Measurements from ENCODE around the gene CCNF.

CCNF gene

DNA sequence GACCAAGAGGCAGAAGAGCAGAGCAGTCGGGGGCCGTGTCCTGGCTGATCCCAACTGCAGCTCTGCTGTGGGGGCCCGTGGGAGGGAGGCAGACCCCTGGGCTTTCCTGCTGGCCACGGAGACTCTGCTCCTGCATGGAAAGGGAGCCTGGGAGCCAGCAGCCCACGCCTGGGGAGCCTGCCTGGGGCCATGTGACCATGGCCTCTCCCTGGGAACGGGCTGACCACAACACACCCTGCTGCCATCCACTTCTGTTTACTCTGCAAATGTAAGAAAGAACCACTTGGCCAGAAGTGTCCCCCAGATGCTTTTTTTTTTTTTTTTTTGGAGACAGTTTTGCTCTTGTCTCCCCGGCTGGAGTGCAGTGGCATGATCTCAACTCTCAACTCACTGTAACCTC lies 28.7 kb downstream of the CCNF start:
- DNase-seq = no peak

DNA sequence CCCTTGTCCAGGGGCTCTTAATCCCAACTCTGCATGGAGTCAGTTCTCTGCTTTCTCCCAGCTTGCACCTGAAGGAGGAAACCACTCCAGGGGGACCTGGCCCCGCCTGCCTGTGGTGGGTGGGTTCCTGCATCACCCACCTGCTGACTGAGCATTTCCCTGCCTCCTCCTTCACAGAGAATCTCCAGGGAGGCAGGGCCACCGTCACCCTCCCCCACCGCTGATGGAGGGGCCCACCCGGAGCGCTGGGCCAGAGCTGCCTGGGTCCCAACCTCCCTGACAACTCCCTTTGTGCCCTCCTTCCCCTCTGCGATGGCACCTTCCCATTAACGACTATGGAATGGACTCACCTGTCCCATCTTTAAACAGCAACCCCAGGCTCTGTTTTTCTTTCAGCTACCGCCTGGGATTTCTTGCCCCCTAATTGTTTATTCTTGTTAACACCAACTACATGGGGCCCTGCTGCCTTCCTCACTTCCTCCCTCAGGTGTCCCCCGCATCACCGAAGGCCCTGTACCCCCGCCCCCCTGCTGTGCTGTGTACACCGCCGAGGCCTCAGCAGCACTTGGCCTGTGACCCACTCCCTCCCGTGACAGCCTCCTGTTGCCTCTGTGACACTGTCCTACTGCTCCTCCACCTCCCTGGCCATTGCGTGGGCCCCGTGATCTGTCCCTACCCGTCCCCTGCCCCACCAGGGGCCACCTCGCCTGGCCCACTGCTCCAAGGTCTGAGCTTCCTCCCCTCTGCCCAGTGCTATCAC lies 29.8 kb downstream of the CCNF start:
- no peak for DNase-seq

DNA sequence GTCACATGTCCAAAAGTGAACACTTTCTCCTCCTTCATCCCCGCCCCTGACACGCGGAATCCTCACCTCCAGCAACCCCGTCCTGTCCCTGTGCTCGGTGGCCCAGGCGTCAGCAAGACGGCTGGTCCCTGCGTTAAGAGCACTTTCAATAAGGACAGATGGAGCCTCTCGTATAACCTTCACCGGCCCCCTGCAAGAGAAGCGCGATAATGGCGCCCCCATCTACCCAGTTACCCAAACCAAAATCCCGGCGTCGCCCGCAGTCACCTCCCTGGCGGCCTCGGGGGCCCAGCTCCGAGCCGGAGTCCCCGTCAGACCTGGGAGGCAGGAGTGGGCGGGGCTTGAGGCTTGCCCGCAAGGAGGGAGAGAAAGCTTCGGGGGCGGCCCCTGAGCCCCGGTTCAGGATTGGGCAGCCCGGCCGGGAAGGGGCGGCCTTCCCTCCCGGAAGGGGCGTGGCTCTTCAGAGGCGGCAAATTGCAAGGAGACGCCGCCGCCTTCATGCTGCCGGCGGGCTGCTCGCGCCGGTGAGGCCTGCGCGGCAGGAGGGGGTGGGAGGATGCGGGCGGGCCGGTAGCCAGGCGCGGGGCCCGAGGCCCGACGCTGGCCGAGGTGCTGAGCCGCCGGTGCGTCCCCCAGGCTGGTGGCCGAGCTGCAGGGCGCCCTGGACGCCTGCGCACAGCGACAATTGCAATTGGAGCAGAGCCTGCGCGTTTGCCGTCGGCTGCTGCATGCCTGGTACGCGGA lies 30.6 kb downstream of the CCNF start, which contains the start of gene TEDC2:
Gene TEDC2, plus strand, starts transcription at position 463 of the 744 bp plus-strand sequence. Its CDS starts 36 bp downstream, at position 499.
- DNase-seq = peak; percentile 88 to 89

DNA sequence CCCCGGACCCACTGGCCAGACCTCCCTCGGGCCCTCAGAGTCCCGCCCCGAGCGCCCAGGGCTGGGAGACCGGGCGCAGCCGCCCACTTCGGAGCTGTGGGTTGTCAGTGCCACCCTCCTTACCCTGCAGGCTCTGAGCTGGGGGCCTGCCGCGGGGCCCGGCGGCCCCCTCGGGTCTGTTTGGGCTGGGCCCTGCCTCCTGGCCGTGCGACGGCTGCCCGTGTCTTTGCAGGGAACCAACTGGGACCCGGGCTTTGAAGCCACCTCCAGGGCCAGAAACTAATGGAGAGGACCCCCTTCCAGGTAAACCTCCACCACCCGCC lies 31.1 kb downstream of the CCNF start:
- DNase-seq = no peak

DNA sequence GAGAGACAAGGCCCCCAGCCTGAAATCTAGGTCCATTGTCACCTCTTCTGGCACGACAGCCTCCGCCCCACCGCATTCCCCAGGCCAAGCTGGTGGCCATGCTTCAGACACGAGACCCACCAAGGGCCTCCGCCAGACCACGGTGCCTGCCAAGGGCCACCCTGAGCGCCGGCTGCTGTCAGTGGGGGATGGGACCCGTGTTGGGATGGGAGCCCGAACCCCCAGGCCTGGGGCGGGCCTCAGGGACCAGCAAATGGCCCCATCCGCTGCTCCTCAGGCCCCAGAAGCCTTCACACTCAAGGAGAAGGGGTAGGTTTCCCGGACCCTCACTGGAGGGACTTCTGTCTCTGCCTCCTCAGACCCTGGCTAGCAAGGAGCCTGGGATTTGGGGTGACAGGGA lies 31.7 kb downstream of the CCNF start:
- no peak for DNase-seq

DNA sequence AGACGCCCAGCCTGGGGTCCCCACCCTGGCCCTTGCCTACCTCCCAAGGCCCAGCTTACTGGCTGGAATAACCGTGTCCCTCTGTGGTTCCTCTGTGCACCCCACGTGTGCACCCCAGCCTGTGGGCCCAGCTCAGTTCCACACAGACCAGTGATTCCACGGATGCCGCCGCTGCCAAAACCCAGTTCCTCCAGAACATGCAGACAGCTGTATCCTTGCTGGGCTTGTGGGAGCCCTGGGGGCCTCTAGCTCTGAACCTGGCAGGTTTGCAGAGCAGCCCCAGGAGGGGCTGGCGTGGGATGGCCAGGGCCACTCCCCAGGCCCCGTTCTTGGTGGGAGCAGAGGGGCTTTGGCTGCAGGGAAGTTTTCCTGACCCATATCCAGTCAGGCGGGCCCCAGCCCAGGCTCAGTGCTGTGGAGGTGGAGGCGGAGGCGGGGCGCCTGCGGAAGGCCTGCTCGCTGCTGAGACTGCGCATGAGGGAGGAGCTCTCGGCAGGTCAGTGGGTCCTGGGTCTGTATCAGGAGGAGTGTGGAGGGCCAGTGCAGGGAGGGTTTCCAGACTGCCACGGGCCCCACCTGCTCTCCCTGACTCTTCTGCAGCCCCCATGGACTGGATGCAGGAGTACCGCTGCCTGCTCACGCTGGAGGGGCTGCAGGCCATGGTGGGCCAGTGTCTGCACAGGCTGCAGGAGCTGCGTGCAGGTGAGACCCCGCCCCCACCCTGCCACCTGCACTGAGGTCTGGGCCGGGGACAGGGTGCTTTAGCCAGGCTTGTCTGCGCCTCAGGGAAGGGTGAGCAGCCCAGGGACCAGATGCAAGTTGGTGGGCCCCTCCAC lies 33.0 kb downstream of the CCNF start:
- no peak for DNase-seq

DNA sequence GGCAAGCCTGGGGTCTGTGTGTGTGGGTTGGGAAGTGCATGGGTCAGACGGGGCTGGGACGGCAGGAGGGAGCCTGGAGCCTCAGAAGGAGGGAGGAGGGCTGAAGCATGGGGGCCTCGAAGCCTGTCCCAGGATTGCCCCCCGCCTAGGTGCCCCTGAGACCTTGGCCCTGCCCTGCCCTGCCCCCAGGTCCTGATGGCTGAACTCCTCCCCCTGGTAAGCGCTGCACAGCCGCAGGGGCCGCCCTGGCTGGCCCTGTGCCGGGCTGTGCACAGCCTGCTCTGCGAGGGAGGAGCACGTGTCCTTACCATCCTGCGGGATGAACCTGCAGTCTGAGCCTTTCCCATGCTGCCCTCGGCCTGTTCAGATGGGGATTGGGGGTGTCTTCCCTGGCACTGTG lies 35.1 kb downstream of the CCNF start:
- no peak for DNase-seq

DNA sequence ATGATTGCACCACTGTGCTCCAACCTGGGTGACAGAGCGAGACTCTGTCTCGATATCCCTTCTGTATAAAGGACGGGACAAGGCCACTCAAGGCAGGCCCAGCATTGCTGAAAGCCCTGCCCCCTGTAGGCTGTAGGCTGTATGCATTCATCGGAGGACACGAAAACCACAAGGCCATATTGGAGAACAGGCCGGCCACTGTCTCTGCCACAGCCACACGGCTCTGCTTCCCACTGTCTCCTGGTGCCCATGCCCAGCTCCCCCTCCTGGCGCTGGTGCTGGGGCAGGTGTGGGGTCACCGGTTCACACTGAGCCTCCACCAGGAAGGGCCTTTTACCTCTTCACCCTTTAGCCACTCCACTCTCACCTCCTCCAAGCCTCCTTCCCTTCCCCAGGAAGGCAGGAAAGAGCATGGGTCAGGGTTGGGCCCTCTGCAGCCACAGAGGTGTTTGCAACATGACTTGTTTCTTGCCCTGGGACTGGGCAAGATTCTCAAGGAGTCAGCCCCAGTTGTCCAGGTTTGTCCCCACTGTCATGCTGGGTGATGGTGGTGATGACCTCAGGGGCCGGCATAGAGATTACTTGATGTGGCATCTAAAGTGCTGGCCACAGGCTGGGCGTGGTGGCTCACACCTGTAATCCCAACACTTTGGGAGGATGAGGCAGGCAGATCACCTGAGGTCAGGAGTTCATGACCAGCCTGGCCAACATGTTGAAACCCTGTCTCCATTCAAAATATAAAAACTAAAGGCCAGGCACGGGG lies 36.6 kb downstream of the CCNF start:
- DNase-seq = no peak

DNA sequence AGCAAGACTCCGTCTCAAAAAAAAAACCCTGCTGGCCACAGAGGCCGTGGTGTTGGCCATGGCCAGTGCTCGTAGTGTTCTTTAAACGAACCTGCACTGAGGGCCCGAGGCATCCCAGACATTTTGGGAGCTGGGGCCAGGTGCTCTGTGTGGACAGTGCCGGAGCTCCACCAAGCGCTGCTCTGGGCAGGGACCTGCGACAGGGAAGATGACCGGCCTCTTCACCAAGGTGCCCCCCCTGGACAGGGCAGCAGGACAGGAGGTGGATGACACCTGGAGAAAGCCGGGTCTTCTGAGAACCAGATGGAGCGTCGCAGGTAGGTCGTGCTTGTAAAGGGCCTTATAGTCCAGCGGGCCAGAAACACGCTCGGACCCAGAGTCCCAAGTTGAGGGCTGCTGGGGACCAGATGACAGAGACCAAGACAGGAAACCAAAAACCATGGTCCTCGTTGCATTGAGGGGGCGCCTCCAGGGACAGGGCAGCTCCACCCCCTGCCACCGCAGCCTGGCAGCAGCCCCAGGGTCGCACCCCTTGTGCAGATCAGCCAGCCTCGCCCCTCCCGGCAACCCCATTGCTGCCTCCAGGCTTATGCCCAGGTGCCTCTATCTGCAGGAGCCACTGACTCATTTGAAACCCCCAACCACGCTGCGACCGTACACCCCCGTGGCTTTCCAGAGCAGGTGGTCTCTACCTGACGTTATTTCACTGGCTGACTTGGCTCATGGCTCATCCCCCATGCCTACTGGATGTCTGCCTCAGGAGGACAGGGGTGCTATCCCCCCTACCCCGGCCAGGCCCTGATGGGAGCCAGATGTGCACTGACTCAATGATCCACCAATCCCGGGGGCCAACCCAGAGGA lies 37.6 kb downstream of the CCNF start:
- DNase-seq = no peak

DNA sequence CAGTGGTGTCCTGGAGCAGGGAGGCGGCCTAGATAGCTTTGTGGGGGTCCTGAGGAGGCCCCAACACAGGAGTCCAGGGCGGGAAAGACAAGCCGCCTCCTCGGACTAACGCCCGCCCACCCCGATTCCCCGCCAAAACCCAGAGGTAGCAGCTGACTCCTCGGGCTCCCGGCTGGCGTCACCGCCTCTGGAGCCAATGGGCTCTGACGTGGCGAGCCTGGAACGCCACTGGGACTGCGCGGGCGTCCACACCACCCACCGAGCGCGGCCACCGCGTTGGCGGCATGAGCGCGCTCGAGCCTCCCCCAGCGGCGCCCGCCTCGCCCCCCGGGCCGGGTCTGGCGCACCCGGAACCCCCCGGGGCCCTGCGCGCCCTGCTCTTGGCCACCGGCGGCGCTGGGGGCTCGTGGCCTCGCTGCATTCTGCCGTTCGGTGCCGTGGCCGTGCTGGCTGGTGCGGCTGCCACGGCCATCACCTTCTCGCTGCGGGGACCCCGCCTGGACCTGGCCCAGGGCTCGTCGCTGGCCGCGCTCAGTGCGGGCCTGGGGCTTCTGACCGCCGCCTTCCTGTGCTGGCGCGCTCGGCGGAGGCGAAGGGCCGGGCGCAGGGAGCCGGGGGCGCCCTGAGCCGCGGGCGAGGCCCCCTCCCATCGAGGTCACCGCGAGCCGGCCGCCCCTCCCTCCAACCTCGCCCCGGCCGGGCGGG lies 38.4 kb downstream of the CCNF start:
- peak in 1 of 2 experiments; percentile 11 for DNase-seq

DNA sequence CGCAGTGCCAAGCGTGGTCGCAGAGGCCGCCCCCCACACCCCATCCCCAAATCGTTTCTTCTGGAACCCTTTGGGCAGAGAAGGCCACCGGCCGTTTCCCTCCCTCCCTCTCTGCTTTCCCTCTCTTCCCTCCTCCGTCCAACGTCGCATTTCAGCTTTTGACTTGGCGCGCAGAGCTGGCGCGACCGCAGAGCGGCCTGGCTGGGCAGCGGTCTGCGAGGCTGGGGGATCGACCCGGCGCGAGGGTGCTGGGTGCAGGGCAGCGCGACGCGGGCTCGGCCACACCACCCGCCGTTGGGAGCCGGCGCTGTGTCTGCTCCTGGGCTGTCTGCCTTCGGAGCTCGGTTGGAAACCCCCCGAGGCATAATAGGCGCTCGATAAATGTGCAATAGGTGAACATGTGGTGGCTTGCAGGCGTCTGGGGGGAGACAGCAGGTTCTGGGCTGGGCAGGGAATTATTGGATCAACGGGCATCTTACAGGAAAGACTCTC lies 39.0 kb downstream of the CCNF start:
- no peak for DNase-seq

DNA sequence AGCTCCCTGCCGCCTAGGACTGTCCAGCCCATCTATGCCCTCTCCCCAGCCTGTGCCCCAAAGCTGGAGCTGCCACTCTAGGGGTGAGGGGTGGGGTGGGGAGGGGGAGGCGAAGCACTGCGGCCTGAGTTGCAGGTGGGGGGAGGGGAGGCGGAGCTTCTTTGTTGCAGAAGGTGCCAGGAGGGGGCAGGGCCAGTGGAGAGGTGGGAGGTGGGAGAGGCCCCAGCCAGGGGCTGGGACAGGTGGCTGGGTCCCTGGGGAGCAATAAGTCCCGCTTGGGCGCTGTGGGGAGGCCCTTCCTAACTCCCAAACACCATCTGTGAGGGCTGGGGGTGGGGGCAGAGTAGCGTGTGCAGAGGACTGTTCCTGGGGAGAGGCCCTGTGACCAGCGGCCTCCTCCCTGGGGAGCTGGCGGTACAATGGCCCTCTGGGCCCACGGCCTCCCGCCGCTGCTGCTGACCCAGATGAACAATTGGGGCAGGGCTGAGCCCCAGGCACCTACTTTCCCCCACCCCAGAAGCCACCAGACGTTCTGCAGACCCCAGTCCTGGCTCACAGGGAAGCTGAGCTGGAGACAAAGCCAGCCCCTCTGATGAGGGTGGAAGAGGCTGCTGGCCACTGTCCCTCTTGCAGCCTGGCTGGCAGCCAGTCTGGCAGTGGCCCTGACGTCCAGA lies 39.6 kb downstream of the CCNF start:
- no peak for DNase-seq

DNA sequence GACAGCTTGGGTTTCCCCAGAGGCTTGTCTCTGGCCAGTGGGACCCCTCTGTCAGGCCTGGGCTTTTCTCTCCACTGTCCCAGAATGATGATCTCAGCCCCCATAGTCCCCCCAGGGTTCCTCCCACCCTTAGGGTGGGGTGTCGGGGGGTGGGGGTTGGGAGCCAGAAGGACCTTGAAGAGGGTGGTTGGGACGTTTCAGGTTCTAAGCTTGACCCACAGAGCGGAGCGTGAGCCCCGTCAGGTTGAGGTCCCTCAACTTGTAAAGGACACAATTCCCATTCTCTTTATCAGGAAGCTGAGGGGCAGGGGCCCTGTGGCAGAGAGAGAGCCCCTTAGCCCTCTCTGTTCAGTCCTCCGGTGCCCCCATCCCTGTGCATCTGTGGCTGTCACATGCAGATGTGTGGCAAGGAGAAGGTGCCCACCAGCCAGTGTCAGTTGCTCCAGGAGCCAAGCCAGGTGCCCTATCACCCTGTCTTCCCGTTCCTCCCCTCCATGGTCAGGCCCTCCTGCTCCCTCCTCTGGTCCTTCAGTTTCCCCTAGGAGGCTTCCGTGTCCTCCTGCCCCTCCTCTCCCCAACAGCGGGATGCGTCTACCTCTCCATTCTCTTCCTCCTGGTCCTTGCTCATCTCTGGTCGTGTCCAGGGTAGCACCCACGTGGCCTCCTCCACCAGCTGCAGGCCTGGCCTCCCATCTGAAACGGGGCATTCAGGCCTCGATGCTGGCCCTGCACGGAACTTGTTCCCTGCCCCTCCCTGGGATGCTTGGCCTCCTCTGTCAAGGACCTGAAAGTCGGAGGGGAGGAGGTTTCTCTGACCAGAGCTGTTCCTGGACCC lies 40.4 kb downstream of the CCNF start:
- DNase-seq = no peak

DNA sequence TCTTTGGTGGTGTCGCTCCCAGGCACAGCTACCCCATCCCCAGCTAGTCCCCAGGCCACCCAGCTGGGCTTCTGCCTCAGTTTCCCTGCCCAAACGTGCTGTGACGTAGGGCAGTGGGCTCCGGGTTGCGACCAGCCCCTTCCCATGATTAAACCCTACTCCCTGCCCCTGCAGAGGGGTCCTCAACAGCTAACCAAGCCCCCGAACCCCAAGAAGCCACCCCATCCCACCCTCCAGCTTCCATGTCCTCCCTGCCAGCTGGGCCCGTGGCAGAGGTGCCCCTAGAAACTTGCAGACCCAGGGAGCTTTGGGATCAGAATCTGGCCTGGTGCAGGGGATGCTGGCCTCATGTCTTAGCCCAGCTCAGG lies 41.0 kb downstream of the CCNF start:
- no peak for DNase-seq

DNA sequence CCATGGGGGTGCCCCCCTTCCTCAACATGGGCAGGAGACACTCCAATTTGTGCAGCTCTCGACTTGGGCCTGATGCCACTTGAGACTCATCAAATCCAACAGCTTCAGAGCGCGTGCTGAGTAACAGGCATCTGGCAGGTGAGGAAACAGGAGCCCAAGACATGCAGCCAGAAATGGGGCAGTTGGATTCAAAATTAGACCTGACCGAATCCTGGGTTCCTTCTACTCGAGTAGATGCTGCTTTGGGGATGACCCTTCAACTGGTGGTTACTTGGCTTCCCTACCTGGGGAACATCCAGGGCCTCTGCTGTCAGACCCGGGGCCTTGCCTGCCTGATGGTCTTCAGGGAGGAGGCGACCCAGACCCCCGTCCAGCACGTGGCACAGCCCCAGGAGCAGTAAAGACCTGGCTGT lies 41.4 kb downstream of the CCNF start:
- no peak for DNase-seq

DNA sequence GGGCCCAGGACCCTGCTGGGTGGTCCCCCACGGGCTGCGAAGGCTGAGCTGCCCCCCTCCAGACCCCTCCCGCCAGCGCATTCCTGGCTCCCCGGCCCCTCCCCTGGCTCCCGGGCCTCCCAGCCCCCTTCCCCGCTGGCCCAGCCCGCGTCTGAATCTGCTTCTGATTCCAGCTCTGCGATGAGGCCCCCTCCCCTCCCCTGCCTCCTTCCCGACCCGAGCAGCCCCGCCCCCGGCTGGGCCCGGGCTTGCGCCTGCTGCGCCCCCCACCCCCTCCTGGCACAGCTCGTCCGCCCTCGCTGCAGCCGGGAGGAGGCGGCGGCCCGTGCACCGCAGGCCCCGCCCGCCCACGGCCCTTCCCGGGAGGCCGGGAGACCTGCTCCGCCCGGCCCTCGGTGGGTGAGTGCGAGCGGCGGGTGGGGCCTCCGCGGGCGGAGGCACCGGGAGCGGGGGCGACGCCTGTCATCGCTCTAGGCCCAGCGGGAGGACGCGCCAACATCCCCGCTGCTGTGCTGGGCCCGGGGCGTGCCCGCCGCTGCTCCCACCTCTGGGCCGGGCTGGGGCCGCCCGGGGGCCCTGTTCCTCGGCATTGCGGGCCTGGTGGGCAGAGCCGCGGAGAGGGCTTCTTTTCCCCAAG lies 41.9 kb downstream of the CCNF start, which contains the start of gene NTN3:
Gene NTN3, plus strand, starts transcription at position 282 of the 637 bp plus-strand sequence. CDS start 405 bp downstream, outside the sequence.
- no peak for DNase-seq

DNA sequence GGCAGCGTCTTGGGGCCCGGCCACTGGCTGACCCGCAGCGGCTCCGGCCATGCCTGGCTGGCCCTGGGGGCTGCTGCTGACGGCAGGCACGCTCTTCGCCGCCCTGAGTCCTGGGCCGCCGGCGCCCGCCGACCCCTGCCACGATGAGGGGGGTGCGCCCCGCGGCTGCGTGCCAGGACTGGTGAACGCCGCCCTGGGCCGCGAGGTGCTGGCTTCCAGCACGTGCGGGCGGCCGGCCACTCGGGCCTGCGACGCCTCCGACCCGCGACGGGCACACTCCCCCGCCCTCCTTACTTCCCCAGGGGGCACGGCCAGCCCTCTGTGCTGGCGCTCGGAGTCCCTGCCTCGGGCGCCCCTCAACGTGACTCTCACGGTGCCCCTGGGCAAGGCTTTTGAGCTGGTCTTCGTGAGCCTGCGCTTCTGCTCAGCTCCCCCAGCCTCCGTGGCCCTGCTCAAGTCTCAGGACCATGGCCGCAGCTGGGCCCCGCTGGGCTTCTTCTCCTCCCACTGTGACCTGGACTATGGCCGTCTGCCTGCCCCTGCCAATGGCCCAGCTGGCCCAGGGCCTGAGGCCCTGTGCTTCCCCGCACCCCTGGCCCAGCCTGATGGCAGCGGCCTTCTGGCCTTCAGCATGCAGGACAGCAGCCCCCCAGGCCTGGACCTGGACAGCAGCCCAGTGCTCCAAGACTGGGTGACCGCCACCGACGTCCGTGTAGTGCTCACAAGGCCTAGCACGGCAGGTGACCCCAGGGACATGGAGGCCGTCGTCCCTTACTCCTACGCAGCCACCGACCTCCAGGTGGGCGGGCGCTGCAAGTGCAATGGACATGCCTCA lies 42.6 kb downstream of the CCNF start:
- DNase-seq = no peak

DNA sequence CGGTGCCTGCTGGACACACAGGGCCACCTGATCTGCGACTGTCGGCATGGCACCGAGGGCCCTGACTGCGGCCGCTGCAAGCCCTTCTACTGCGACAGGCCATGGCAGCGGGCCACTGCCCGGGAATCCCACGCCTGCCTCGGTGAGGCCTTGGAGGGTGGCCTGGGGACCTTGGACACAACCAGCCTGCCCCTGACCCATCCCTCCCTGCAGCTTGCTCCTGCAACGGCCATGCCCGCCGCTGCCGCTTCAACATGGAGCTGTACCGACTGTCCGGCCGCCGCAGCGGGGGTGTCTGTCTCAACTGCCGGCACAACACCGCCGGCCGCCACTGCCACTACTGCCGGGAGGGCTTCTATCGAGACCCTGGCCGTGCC lies 43.2 kb downstream of the CCNF start:
- no peak for DNase-seq
